ENCODE measurements around the gene CATSPERE.

DNA sequence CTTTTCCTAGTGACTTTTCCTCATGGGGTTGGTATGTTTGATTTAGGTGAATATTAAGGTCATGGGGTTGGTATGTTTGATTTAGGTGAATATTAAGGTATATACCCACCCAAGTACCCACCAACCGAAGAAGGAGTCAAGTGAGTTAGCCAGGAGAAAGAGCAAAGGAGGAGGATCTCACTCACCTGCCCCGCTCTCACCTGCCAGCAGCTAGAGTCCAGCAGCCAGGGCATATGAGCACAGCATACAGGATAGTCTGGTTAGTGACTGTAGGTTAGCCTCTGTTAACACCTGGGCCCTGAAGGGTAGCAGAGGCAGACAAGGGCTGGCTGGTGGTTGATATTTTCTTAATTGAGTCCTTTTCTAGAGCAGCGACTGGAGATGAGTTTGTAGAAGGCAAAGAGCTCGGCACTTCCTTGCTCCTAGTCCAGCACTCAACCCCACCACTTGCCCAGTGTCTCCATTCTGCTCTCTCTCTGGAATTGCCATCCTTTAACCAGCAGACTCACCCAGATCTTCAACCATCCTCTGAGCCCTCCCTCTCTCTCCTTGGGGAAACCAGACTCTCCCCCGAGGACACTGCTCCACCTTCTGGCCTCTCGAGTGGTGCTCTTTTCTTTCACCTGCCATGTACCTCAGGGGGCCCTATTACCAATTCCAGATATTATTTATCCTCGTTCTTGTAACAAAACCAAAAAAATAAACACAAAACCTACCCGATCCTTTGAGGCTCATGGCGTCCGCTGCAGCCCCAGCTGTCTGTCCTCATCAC lies 175.6 kb downstream of the CATSPERE start:
- no peak for TF ChIP-seq EP300 (IDR thresholded peaks at IDR 0.05)
- TF ChIP-seq, protein P1, sequence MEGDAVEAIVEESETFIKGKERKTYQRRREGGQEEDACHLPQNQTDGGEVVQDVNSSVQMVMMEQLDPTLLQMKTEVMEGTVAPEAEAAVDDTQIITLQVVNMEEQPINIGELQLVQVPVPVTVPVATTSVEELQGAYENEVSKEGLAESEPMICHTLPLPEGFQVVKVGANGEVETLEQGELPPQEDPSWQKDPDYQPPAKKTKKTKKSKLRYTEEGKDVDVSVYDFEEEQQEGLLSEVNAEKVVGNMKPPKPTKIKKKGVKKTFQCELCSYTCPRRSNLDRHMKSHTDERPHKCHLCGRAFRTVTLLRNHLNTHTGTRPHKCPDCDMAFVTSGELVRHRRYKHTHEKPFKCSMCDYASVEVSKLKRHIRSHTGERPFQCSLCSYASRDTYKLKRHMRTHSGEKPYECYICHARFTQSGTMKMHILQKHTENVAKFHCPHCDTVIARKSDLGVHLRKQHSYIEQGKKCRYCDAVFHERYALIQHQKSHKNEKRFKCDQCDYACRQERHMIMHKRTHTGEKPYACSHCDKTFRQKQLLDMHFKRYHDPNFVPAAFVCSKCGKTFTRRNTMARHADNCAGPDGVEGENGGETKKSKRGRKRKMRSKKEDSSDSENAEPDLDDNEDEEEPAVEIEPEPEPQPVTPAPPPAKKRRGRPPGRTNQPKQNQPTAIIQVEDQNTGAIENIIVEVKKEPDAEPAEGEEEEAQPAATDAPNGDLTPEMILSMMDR (IDR thresholded peaks at IDR 0.05), result no peak
